A673 (cell line): Measurements from ENCODE around the gene CAMK2A.

Experiments
- CTCF ChIP-seq: fragments of 300-800, 200-600 bp; sonication (generic); conservative IDR thresholded peaks from 2 replicates; pipeline ENCODE4 v1.5.1; 2017; ENCODE audit warnings: low read depth, mild to moderate bottlenecking, antibody characterized with exemption, low read length, moderate library complexity, mixed read lengths
- EZH2 ChIP-seq: fragments of 200-600 bp; sonication (generic); IDR thresholded peaks from 2 replicates; pipeline ENCODE4 v1.6.1; 2017; ENCODE audit warnings: borderline replicate concordance, low read depth, mild to moderate bottlenecking, mixed read lengths, antibody characterized with exemption, low read length; ENCODE audit not compliant: poor library complexity, severe bottlenecking

- no peak for TF ChIP-seq CTCF
- TF ChIP-seq EZH2: no peak
Measured at GRCh38 chr5:150235500-150235854, 54.1 kb downstream of the CAMK2A start.
